ENCODE measurements around the gene DNAH3. TPM values are rescaled to one million over a fixed set of nuclear protein-coding genes. Genes with fewer than 3 reads are reported as not detected.

DNAH3 gene
- total RNA-seq, 1 experiment from 2014 or later, result 0.24 TPM

- no peak for TF ChIP-seq CTCF (conservative IDR thresholded peaks at IDR 0.05)
- H3K27me3 Mint-ChIP-seq (ENCODE audit: low read depth), result no peaks in the 10 kb centered on the region; the same call in 1 of the 2 replicates
- no peak overlapping the region for H3K18ac ChIP-seq (ENCODE audit: insufficient read length, low read depth, low read length)
- H3K27ac Mint-ChIP-seq, result no peak overlapping the region
- H3K79me1 ChIP-seq (ENCODE audit: insufficient read depth, low read depth, low read length, poor library complexity, severe bottlenecking), result no peaks in the 10 kb centered on the region
- H3K4me3 Mint-ChIP-seq, result no peak overlapping the region
- H3K9me3 Mint-ChIP-seq, result no peaks in the 10 kb centered on the region
- no peak overlapping the region for H4K91ac ChIP-seq (ENCODE audit: insufficient read length, low read depth, low read length)
- WGBS (ENCODE audit: extremely low coverage, insufficient read length, low lambda C conversion rate), result no CpG with 5 or more reads among the region's 5 CpGs
- H3T11ph ChIP-seq (ENCODE audit: low read length), result no peak overlapping the region
- no peak overlapping the region for H3K4ac ChIP-seq (ENCODE audit: low read depth, low read length)
- H2BK20ac ChIP-seq (ENCODE audit: low read depth, low read length, poor library complexity, severe bottlenecking), result no peak overlapping the region
- H3K23me2 ChIP-seq (ENCODE audit: insufficient read length, low read depth, low read length, poor library complexity, severe bottlenecking), result no peaks in the 10 kb centered on the region
- no peaks in the 10 kb centered on the region for H3K79me2 ChIP-seq (ENCODE audit: insufficient read depth, low read length)
- no peaks in the 10 kb centered on the region for H3K27me3 ChIP-seq (ENCODE audit: insufficient read depth, low read length)
- no peak overlapping the region for H3K9ac ChIP-seq (ENCODE audit: extremely low read depth, insufficient read length, low read length)
- H3K4me2 ChIP-seq (ENCODE audit: insufficient read depth, insufficient read length, low read length), result no peak overlapping the region
- H2BK5ac ChIP-seq (ENCODE audit: insufficient read length, low read length), result no peak overlapping the region
- H4K20me1 ChIP-seq (ENCODE audit: control insufficient read depth, insufficient read depth, insufficient read length), result no peaks in the 10 kb centered on the region
- H3K4me1 ChIP-seq (ENCODE audit: insufficient read depth, low read length), result no peaks in the 10 kb centered on the region
- no peak overlapping the region for H2BK15ac ChIP-seq (ENCODE audit: low read depth, low read length)
- H3K27ac ChIP-seq (ENCODE audit: insufficient read length, low read depth, low read length), result no peak overlapping the region
- H3K56ac ChIP-seq (ENCODE audit: insufficient read length, low read depth, low read length), result no peak overlapping the region
- no peak overlapping the region for H2AK5ac ChIP-seq (ENCODE audit: insufficient read length, low read length)
- no peak overlapping the region for H3K23ac ChIP-seq (ENCODE audit: insufficient read length, low read depth, low read length)
- H2AFZ ChIP-seq (ENCODE audit: low read length), result no peak overlapping the region
- H4K5ac ChIP-seq (ENCODE audit: insufficient read length, low read depth, low read length), result no peak overlapping the region
- no peaks in the 10 kb centered on the region for H3K9me3 ChIP-seq (ENCODE audit: control insufficient read depth, low read depth, low read length)
- no peak overlapping the region for H4K8ac ChIP-seq (replicated peaks; ENCODE audit: insufficient read length, low read depth, low read length)
- H3K36me3 Mint-ChIP-seq (ENCODE audit: insufficient read depth in 1 of 3, low read depth in 3 of 3), result no peaks in the 10 kb centered on the region
- H2BK12ac ChIP-seq (ENCODE audit: insufficient read length, low read depth, low read length), result no peak overlapping the region
- no peak overlapping the region for H3K14ac ChIP-seq (ENCODE audit: insufficient read depth, low read length)
- no peaks in the 10 kb centered on the region for H3K4me1 Mint-ChIP-seq
- H2BK120ac ChIP-seq (ENCODE audit: low read depth, low read length, poor library complexity, severe bottlenecking), result no peak overlapping the region
- no peak for DNase-seq
Observed at GRCh38 chr16:20997147-20997546, 153.5 kb downstream of the DNAH3 start.

Data from H9 (cell line).